ENCODE results near the gene GRIP1.

The GRIP1 gene

GRCh38 chr12:66584673-66585072, 94.2 kb downstream of the GRIP1 start:
- no peak overlapping the region for H3K27ac ChIP-seq
- TF ChIP-seq CTCF (IDR thresholded peaks at IDR 0.05) (no peak), ZFX (IDR thresholded peaks at IDR 0.05; ENCODE audit: borderline replicate concordance) (no peak)

- TF ChIP-seq CTCF (IDR thresholded peaks at IDR 0.05) (no peak), ZFX (IDR thresholded peaks at IDR 0.05; ENCODE audit: borderline replicate concordance) (no peak)
- no peak overlapping the region for H3K27ac ChIP-seq
Observed at GRCh38 chr12:66573605-66574004, 105.3 kb downstream of the GRIP1 start.

- H3K27ac ChIP-seq: no peak overlapping the region
- TF ChIP-seq ZFX (IDR thresholded peaks at IDR 0.05; ENCODE audit: borderline replicate concordance): no peak
- no peak for TF ChIP-seq CTCF (IDR thresholded peaks at IDR 0.05)
Observed at GRCh38 chr12:66572845-66573244, 106.0 kb downstream of the GRIP1 start.

GRCh38 chr12:66571361-66571915, 107.4 kb downstream of the GRIP1 start:
- H3K27ac ChIP-seq: no peak overlapping the region
- TF ChIP-seq CTCF (IDR thresholded peaks at IDR 0.05): no peak
- no peak for TF ChIP-seq ZFX (IDR thresholded peaks at IDR 0.05; ENCODE audit: borderline replicate concordance)

GRCh38 chr12:66563220-66563619, 115.7 kb downstream of the GRIP1 start:
- TF ChIP-seq CTCF (IDR thresholded peaks at IDR 0.05): no peak
- TF ChIP-seq ZFX (IDR thresholded peaks at IDR 0.05; ENCODE audit: borderline replicate concordance): no peak
- H3K27ac ChIP-seq: no peak overlapping the region

GRCh38 chr12:66555113-66555512, 123.8 kb downstream of the GRIP1 start:
- no peak overlapping the region for H3K27ac ChIP-seq
- TF ChIP-seq CTCF (IDR thresholded peaks at IDR 0.05): no peak
- TF ChIP-seq ZFX (IDR thresholded peaks at IDR 0.05; ENCODE audit: borderline replicate concordance): no peak

- no peak overlapping the region for H3K27ac ChIP-seq
- TF ChIP-seq ZFX (IDR thresholded peaks at IDR 0.05; ENCODE audit: borderline replicate concordance) (no peak), CTCF (IDR thresholded peaks at IDR 0.05) (no peak)
Observed at GRCh38 chr12:66552716-66553115, 126.2 kb downstream of the GRIP1 start.

Measured in 22Rv1 (cell line).